ENCODE results near the gene ANXA1.

The ANXA1 gene

GRCh38 chr9:73215249-73215648, 63.6 kb downstream of the ANXA1 start:
- no peak for DNase-seq

GRCh38 chr9:73216100-73216499, 64.4 kb downstream of the ANXA1 start:
- no peak for DNase-seq

Data from DMS79 (cell line).